ENCODE results near the gene SLC38A2.

The SLC38A2 gene

DNA sequence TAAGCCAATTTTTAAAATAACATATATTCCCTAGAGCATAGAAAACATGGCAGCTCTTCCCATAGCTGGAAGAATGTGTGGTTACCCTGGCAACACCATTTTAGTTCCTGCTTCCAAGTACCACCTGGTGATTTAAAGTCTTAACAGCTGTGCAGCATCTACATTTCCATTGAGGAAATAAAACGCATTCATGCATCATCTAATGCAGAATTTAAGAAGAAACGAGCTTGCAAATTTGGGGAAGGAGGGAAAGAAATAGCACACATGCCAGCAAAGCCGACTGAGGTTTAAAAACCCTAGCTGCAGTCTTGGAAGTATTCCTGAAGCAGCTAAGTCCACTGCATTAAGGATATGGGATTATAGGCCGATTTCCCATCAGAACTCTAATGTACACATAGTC lies 22.8 kb upstream of the SLC38A2 start:
- Histone ChIP-seq H3K36me3 (ENCODE audit: control insufficient read depth in 2 of 2, insufficient read depth in 2 of 2, low read length in 2 of 2) (no peaks in the 10 kb centered on the region), H3K4me3 (ENCODE audit: low read length in 2 of 2) (no peak overlapping the region), H3K27me3 (ENCODE audit: control insufficient read depth in 1 of 2, insufficient read depth in 2 of 2, low read length in 2 of 2) (no peaks in the 10 kb centered on the region), H3K9ac (ENCODE audit: low read length in 2 of 2) (no peak overlapping the region), H3K9me3 (ENCODE audit: control insufficient read depth in 2 of 2, low read length in 2 of 2) (no peaks in the 10 kb centered on the region), H3K27ac (ENCODE audit: low read length) (no peak overlapping the region), H3K4me1 (ENCODE audit: control insufficient read depth, insufficient read depth, low read length) (no peaks in the 10 kb centered on the region)

DNA sequence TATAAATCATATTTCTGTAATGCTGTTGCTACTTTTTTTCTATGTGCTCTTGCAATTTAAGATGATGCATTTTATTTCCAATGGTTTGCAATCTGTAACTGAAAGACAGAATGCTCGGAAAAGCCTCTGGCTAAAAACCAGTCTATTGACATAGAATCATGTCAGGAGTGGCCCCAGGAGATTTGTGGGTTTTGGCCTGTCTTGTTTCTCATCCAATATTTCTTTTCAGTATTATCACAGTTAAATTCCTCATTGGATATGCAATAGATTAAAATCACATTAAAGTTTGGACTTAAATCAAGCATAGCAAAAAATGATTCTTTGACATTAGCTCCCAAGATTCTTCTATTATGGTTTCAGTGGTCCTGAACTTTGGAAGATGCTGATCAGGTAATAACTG lies 19.1 kb upstream of the SLC38A2 start:
- Histone ChIP-seq H3K4me1 (ENCODE audit: control insufficient read depth, insufficient read depth, low read length) (peaks cover 5% of the 10 kb centered on the region), H3K9ac (ENCODE audit: low read length in 2 of 2) (no peak overlapping the region), H3K36me3 (ENCODE audit: control insufficient read depth in 2 of 2, insufficient read depth in 2 of 2, low read length in 2 of 2) (no peaks in the 10 kb centered on the region), H3K27ac (ENCODE audit: low read length) (no peak overlapping the region), H3K9me3 (ENCODE audit: control insufficient read depth in 2 of 2, low read length in 2 of 2) (no peaks in the 10 kb centered on the region), H3K4me3 (ENCODE audit: low read length in 2 of 2) (no peak overlapping the region), H3K27me3 (ENCODE audit: control insufficient read depth in 1 of 2, insufficient read depth in 2 of 2, low read length in 2 of 2) (no peaks in the 10 kb centered on the region)

DNA sequence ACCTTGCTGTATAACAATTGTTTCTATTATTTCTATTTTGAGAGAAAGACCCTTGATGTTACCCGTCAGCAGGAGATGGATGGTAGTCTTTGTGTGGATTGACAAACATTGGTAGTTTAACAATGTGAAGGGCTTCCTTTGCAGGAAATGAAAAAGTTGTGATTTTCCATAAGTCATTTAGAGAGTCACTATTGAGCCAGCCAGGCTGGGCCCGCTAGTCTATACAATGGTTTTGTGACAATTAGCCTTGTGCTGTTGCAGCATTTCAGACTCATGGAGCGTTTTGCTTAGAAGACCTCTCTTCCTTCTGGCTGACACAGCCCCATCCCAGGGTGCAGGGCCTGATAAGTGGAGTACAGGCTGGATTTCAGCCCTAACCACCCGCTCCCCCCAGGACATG lies 18.3 kb upstream of the SLC38A2 start:
- H3K9me3 ChIP-seq (ENCODE audit: control insufficient read depth in 2 of 2, low read length in 2 of 2) = no peaks in the 10 kb centered on the region
- H3K4me1 ChIP-seq (ENCODE audit: control insufficient read depth, insufficient read depth, low read length) = peaks cover 5% of the 10 kb centered on the region
- no peak overlapping the region for H3K9ac ChIP-seq (ENCODE audit: low read length in 2 of 2)

DNA sequence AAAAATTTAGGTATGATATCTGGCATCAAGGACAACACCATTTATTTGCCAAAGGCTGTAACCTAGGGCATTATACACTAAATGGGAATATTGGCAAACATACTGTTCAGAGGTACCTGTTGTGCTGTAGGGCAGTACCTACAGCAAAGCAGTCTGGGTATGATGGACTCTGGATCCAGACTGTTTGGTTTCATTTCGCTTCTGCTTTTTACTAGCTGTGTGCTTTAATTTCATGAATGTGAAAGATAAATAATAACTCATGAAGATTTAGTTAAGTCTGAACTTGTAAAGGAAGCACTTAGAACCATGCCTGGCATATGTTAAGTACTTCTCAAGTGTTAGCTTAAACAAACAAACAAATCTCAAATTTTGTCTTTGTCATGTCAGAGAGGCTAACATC lies 17.7 kb upstream of the SLC38A2 start:
- H3K4me1 ChIP-seq (ENCODE audit: control insufficient read depth, insufficient read depth, low read length) = peaks cover 9% of the 10 kb centered on the region
- H3K27me3 ChIP-seq (ENCODE audit: control insufficient read depth in 1 of 2, insufficient read depth in 2 of 2, low read length in 2 of 2) = no peaks in the 10 kb centered on the region
- H3K9ac ChIP-seq (ENCODE audit: low read length in 2 of 2) = no peak overlapping the region
- no peak overlapping the region for H3K4me3 ChIP-seq (ENCODE audit: low read length in 2 of 2)
- no peak overlapping the region for H3K27ac ChIP-seq (ENCODE audit: low read length)
- H3K9me3 ChIP-seq (ENCODE audit: control insufficient read depth in 2 of 2, low read length in 2 of 2) = no peaks in the 10 kb centered on the region
- H3K36me3 ChIP-seq (ENCODE audit: control insufficient read depth in 2 of 2, insufficient read depth in 2 of 2, low read length in 2 of 2) = no peaks in the 10 kb centered on the region

More for the DNA sequence above, 18.3 kb upstream of the SLC38A2 start:
- H3K36me3 ChIP-seq (ENCODE audit: control insufficient read depth in 2 of 2, insufficient read depth in 2 of 2, low read length in 2 of 2) = no peaks in the 10 kb centered on the region
- no peaks in the 10 kb centered on the region for H3K27me3 ChIP-seq (ENCODE audit: control insufficient read depth in 1 of 2, insufficient read depth in 2 of 2, low read length in 2 of 2)
- no peak overlapping the region for H3K27ac ChIP-seq (ENCODE audit: low read length)
- no peak overlapping the region for H3K4me3 ChIP-seq (ENCODE audit: low read length in 2 of 2)

DNA sequence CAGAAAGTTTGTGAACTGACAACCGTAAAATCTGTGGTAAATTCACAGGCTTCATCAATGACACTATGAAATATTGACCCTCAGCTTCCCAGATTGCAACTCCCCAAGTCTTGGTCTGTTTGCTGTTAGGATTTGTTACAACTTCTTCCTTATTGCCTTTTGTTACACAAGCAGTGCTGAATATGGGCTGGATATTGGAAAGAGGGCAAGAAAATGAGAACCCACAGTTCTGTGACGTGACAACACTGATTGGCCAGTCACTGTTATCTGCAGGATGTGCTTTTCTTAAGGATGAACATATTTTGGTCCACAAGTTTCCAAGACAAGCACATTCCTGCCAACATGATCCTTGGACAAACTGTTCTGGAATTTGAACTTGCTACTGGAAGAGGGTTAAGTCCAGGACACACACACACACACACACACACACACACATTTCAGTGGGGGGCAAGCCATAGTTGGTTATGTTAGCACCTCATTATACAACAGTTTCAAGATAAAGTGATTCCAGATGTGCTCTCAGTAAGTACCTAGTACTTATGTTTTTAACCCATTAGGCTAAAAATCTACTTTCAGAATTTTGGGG lies 16.6 kb upstream of the SLC38A2 start:
- no peak overlapping the region for H3K4me3 ChIP-seq (ENCODE audit: low read length in 2 of 2)
- no peaks in the 10 kb centered on the region for H3K27me3 ChIP-seq (ENCODE audit: control insufficient read depth in 1 of 2, insufficient read depth in 2 of 2, low read length in 2 of 2)
- H3K9me3 ChIP-seq (ENCODE audit: control insufficient read depth in 2 of 2, low read length in 2 of 2) = no peaks in the 10 kb centered on the region
- H3K27ac ChIP-seq (ENCODE audit: low read length) = no peak overlapping the region
- peaks cover 9% of the 10 kb centered on the region for H3K4me1 ChIP-seq (ENCODE audit: control insufficient read depth, insufficient read depth, low read length)
- H3K9ac ChIP-seq (ENCODE audit: low read length in 2 of 2) = no peak overlapping the region
- no peaks in the 10 kb centered on the region for H3K36me3 ChIP-seq (ENCODE audit: control insufficient read depth in 2 of 2, insufficient read depth in 2 of 2, low read length in 2 of 2)

DNA sequence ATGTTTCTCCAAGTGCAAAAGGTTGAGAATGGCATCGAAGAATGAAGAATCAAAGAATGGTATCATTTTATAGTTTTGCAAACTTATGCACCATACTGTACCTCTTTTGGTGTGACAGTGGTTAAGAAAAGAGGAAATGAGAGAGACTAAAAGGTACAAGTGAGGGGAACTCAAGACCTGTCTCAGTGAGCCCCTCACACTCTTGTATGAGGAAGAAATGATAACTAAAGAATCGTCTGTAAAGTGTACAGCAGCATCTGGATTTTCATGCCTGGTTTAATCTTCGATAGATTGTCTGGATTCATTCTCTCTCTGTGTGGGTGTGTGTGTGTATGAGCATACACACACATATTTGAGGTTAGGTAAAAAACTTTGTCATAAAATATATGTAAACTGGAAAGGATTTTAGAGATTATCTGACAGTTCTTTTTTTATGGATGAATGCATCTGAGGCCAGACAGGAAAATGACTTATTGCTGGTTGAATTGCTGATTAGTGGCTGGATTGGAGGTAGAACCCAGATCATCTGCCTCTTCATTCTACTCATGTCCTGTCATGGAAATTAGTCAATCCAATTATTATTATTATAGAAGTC lies 16.0 kb upstream of the SLC38A2 start:
- no peaks in the 10 kb centered on the region for H3K36me3 ChIP-seq (ENCODE audit: control insufficient read depth in 2 of 2, insufficient read depth in 2 of 2, low read length in 2 of 2)
- H3K27ac ChIP-seq (ENCODE audit: low read length) = no peak overlapping the region
- H3K4me3 ChIP-seq (ENCODE audit: low read length in 2 of 2) = no peak overlapping the region
- no peaks in the 10 kb centered on the region for H3K27me3 ChIP-seq (ENCODE audit: control insufficient read depth in 1 of 2, insufficient read depth in 2 of 2, low read length in 2 of 2)
- peaks cover 9% of the 10 kb centered on the region for H3K4me1 ChIP-seq (ENCODE audit: control insufficient read depth, insufficient read depth, low read length)
- no peaks in the 10 kb centered on the region for H3K9me3 ChIP-seq (ENCODE audit: control insufficient read depth in 2 of 2, low read length in 2 of 2)
- no peak overlapping the region for H3K9ac ChIP-seq (ENCODE audit: low read length in 2 of 2)

DNA sequence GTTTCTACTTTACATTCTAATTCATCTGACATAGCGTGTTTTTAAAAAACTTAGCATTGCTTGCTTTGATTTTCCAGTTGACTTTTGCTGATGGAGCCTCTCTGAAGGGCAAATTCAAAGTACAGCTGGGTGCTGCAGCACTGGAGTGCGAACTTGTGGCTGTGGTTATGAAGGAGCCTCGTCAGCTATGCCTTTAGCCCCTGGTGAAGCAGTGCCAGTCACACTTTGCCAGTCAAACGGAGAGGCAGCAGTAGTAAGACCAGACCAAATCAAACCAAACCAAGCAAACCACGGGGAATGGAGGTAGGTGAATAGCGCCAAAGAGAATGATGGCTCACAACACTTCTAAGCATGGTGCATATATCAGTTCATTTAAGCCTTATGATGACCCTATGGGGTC lies 15.1 kb upstream of the SLC38A2 start:
- no peak overlapping the region for H3K4me3 ChIP-seq (ENCODE audit: low read length in 2 of 2)
- H3K9ac ChIP-seq (ENCODE audit: low read length in 2 of 2) = peak overlapping the region in 1 of 2 donors; percentile 28
- no peaks in the 10 kb centered on the region for H3K9me3 ChIP-seq (ENCODE audit: control insufficient read depth in 2 of 2, low read length in 2 of 2)
- H3K4me1 ChIP-seq (ENCODE audit: control insufficient read depth, insufficient read depth, low read length) = peaks cover 9% of the 10 kb centered on the region
- no peaks in the 10 kb centered on the region for H3K36me3 ChIP-seq (ENCODE audit: control insufficient read depth in 2 of 2, insufficient read depth in 2 of 2, low read length in 2 of 2)
- no peaks in the 10 kb centered on the region for H3K27me3 ChIP-seq (ENCODE audit: control insufficient read depth in 1 of 2, insufficient read depth in 2 of 2, low read length in 2 of 2)
- H3K27ac ChIP-seq (ENCODE audit: low read length) = no peak overlapping the region

DNA sequence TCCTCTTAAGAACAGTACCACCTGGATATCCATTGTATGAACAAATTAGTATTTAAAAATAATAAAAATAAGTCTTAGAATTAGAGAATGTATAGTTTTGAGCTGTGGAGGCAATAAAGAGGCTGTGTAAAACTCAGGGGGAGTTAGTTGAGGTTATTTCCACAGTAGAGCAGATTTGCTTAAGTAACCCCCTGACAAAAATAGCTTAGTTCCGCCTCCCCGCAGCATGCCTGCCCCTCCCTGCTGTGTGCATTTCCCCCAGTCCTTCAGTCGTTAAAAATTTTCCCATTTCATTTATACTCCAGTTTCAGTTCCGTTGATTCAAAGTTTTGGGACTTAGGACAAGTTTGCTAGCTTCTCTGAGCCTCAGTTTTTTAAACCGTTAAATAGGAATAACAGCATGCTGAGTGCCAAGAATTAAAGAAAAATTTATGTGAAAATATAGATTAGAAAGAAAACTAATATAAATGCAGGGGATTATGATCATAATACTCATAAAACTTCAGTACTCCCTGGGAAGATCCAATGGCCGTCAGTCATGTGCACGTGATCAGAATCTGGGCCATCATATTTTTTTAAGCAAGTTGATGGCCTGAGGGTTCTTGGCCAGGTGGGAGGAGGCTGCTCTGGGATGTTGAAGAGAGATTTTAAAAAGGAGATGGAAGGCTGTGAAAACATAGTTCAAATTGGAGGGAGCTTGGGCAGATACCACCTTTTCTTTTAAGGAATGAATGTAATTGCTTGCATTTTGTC lies 14.5 kb upstream of the SLC38A2 start:
- peak overlapping the region; percentile 30 to 60 for H3K4me3 ChIP-seq (ENCODE audit: low read length in 2 of 2)
- H3K27ac ChIP-seq (ENCODE audit: low read length) = no peak overlapping the region
- peak overlapping the region in 1 of 2 donors; percentile 28 for H3K9ac ChIP-seq (ENCODE audit: low read length in 2 of 2)
- no peaks in the 10 kb centered on the region for H3K36me3 ChIP-seq (ENCODE audit: control insufficient read depth in 2 of 2, insufficient read depth in 2 of 2, low read length in 2 of 2)
- H3K9me3 ChIP-seq (ENCODE audit: control insufficient read depth in 2 of 2, low read length in 2 of 2) = no peaks in the 10 kb centered on the region
- peaks cover 9% of the 10 kb centered on the region for H3K4me1 ChIP-seq (ENCODE audit: control insufficient read depth, insufficient read depth, low read length)
- no peaks in the 10 kb centered on the region for H3K27me3 ChIP-seq (ENCODE audit: control insufficient read depth in 1 of 2, insufficient read depth in 2 of 2, low read length in 2 of 2)

DNA sequence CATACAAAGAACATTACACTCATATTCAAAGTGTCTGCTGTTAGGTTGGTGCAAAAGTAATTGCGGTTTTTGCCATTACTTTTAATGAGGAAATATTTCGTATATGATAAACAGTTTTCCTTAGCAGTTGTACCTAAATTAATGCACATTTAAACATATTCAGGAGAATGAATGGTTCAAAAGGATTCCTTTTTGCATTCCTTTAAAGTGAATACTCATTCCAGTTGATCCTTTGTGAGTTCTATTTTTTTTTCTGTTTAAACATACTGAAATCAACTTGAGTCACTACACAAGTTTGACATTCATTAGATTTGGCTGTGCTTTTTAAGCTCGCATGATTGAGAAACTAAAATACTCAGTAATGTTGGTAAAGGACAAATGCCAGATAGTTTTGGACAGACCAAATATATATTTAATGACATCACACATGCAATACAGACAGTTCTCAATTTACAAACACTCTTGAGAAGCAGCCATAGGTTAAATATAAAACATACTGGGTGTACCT lies 13.8 kb upstream of the SLC38A2 start:
- no peak overlapping the region for H3K9ac ChIP-seq (ENCODE audit: low read length in 2 of 2)
- no peaks in the 10 kb centered on the region for H3K36me3 ChIP-seq (ENCODE audit: control insufficient read depth in 2 of 2, insufficient read depth in 2 of 2, low read length in 2 of 2)
- no peak overlapping the region for H3K4me3 ChIP-seq (ENCODE audit: low read length in 2 of 2)
- no peaks in the 10 kb centered on the region for H3K27me3 ChIP-seq (ENCODE audit: control insufficient read depth in 1 of 2, insufficient read depth in 2 of 2, low read length in 2 of 2)
- peaks cover 9% of the 10 kb centered on the region for H3K4me1 ChIP-seq (ENCODE audit: control insufficient read depth, insufficient read depth, low read length)
- H3K9me3 ChIP-seq (ENCODE audit: control insufficient read depth in 2 of 2, low read length in 2 of 2) = no peaks in the 10 kb centered on the region
- H3K27ac ChIP-seq (ENCODE audit: low read length) = no peak overlapping the region

DNA sequence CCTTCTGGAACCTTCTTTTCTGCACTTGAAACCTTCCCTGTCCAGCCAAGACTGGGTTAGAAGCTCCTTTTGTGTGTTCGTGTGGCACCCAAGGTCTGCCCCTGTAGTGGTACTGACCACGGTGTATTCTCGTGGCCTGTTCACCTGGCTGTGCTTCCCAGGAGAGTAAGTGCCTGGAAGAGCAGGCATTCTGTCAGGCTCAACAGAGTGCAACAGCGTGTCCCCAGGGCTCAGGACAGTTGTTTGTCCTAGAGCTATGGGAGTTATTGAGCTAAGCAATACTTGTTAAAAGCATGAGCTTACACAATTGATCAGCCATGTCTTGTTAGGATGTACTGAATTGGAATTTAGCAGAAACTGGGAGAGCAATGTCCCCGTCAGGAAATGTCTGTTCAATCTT lies 12.9 kb upstream of the SLC38A2 start:
- Histone ChIP-seq H3K9me3 (ENCODE audit: control insufficient read depth in 2 of 2, low read length in 2 of 2) (no peaks in the 10 kb centered on the region), H3K4me1 (ENCODE audit: control insufficient read depth, insufficient read depth, low read length) (peaks cover 9% of the 10 kb centered on the region), H3K9ac (ENCODE audit: low read length in 2 of 2) (no peak overlapping the region), H3K36me3 (ENCODE audit: control insufficient read depth in 2 of 2, insufficient read depth in 2 of 2, low read length in 2 of 2) (no peaks in the 10 kb centered on the region), H3K4me3 (ENCODE audit: low read length in 2 of 2) (no peak overlapping the region), H3K27ac (ENCODE audit: low read length) (peak overlapping the region; percentile 37), H3K27me3 (ENCODE audit: control insufficient read depth in 1 of 2, insufficient read depth in 2 of 2, low read length in 2 of 2) (no peaks in the 10 kb centered on the region)
